HG03460 (cell line): Measurements from ENCODE around the gene IFI27.
"Not testable (repeated sequence)": the region's sequence is repeated elsewhere in the genome, so short reads cannot be mapped to it uniquely, and the experiment has no call there.

ENCODE experiments used
- ATAC-seq: cut with Tn5 transposase; IDR thresholded peaks from one replicate; pipeline ENCODE4 v1.9.1; 2021; ENCODE audit not compliant: unreplicated experiment

The IFI27 gene

DNA sequence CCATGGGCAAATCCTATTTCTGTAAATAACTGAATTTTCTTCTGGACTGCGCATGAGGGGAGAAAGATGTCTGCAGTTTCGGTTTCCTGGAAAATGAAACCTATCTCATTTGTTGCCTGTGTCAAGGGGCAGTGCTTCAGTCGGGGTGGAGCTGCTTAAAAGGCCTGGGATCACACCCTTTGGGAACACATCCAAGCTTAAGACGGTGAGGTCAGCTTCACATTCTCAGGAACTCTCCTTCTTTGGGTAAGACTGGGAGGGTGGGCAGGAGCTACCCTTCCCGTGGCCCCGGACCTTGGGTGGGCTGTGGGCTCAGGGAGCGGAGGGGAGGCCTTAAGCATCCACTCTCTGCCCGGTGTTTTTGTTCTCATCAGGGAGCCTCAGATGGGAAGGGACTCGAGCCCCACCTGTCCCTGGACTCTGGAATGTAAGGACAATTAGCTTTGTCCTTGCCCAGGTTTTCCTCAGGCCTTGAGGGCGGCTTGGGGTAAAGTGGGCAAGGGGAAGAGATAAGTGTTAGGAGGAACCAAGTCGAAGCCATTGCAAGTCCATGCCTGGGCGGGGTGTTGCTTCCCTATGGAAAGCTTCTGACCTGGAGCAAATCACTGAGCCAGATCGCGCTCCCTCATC is at the start of gene IFI27:
TSS of gene IFI27 (plus strand) at position 185 of the 630 bp plus-strand sequence.
- no peak for ATAC-seq

GRCh38 chr14:94062344-94062940 is 48.1 kb upstream of the IFI27 start:
- ATAC-seq, result no peak

GRCh38 chr14:94066089-94066676 is 44.4 kb upstream of the IFI27 start:
- no peak for ATAC-seq

- not testable (repeated sequence) for ATAC-seq
Measured at GRCh38 chr14:94072076-94072475, 38.5 kb upstream of the IFI27 start.

DNA sequence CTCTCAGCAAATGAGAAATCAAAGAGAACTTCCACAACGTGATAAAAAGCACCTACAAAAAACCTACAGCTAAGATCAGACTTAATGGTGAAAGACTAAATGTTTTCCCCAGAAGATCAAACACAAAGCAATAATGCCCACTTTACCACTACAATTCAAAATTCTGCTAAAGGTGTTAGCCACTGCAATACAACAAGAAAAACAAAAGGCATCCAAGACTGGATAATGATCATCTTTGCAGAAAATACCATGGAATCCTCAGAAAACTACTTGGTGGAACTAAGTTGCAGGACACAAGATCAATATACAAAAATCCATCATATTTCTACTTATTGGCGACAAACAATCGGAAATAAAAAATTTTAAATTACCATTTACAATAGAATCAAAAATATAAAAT is 36.0 kb upstream of the IFI27 start:
- no peak for ATAC-seq

DNA sequence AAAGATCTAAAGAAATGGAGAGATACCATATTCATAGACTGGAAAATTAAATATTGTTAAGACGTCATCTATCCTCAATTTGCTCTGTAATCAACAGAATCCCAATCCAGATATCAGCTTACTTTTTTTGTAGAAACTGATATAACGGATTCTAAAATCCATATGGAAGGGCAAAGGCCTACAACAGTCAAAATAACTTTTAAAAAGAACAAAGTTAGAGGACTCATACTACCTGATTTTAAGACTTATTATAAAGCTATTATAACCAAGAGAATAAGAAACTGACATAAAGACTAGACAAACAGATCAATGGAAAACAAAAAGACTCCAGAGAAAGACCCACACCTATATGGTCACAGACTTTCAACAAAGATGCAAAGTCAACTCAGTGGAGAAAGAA is 35.5 kb upstream of the IFI27 start:
- no peak for ATAC-seq

DNA sequence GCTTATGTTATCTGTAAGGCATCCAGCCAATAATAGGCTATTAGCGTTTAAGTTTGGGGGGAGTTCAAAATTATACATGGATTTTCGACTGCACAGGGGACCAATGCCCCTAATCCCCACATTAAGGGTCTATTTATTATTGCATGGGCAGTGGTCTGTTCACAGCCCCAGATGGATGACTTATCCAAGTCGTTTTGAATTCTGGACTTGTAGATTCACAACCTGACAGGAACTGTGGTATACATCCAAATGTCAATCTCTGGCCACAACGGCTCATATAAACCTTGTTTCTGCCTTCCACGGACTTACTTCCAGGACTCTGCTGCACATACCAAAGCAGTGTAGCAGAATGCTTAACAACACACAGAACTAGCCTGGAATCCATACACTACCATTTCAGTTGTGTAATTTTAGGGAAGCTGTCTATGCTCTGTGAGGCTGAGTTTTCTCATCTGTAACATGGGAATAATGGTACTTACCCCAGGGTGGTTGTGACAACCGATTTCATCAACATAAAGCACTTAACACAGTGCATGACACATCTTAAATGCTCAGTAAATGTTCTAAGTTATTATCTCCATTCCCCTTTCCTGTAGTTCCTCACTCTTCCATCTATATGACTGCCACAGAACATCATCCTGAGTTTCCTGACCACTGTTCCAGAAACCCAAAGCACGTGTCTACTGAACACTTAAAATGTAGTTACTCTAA is 33.3 kb upstream of the IFI27 start:
- no peak for ATAC-seq

DNA sequence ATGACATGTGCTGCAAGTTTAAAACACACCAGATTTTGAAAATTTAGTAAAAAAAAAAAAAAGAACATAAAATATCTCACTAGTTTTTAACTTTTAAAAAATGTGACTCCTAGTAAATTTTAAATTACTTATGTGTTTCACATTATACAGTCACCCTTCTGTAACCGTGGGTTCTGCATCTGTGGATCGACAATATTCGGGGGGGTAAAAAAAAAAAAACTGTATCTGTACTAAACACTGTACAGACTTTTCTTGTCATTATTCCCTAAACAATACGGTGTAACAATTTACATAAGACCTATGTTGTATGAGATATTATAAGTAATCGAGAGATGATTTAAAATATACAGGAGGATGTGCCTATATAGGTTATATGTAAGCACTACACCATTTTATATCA is 32.7 kb upstream of the IFI27 start:
- no peak for ATAC-seq

- ATAC-seq, result no peak
Measured at GRCh38 chr14:94079891-94080620, 30.5 kb upstream of the IFI27 start.

GRCh38 chr14:94080621-94081385 is 29.7 kb upstream of the IFI27 start, which contains the start of the genes DDX24 and IFI27L1:
Gene DDX24, minus strand, starts transcription at chr14:94081202. Its CDS starts 1,460 bp downstream, at chr14:94079742.
Gene IFI27L1, plus strand, starts transcription at chr14:94081310. Its CDS starts 15,628 bp downstream, at chr14:94096938.
- ATAC-seq, result peak; percentile 97

DNA sequence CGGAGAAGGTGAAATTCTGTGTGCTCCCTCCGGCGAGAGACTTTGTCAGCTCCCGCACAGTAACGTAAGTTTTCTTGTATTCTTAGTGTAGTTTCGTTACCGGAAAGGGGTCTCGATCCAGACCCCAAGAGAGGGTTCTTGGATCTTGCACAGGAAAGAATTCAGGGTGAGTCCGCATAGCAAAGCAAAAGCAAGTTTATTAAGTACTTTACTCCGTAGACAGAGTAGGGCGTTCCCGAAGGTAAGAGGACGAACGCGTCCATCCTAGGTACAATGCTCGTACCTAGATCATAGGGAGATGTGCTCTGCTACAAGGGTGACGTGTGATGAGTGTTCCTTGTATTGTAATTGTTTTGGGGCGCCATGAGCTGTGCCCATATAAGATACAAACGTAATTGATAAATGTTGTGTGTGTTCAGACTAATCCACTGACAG is 29.1 kb upstream of the IFI27 start:
- ATAC-seq, result peak; percentile 19

- ATAC-seq, result no peak
Measured at GRCh38 chr14:94087891-94088290, 22.6 kb upstream of the IFI27 start.

DNA sequence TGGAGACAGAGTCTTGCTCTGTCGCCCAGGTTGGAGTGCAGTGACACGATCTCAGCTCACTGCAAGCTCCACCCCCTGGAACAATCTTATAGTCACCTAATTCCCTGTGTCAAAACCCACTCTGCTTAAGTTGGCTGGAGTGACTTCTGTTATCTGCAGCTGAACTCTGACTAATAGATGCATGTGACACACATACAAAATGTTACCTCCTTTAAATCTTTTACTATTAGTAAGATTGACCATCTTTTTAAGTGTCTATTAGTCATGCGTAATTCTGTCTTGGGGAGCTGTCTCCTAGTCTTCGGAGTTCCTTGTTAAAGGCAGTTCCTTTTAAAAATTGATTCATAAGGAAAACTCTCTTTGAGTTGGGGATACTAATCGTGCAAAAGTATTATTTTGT is 22.0 kb upstream of the IFI27 start:
- no peak for ATAC-seq

DNA sequence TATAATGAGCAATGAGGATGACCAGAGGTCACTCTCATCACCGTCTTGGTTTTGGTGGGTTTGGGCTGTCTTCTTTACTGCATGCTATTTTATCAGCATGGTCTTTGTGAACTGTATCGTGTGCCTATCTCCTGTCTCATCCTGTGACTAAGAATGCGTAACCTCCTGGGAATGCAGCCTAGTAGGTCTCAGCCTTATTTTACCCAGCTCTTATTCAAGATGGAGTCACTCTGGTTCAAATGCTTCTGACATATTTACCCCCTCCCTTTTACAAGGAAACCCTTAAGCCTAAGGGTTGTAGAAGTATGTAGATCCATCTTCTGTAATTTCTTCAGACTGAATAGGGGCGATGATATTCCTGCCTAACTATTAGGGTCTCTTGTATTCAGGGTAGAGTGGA is 21.1 kb upstream of the IFI27 start:
- no peak for ATAC-seq

GRCh38 chr14:94093418-94093817 is 17.1 kb upstream of the IFI27 start:
- no peak for ATAC-seq

DNA sequence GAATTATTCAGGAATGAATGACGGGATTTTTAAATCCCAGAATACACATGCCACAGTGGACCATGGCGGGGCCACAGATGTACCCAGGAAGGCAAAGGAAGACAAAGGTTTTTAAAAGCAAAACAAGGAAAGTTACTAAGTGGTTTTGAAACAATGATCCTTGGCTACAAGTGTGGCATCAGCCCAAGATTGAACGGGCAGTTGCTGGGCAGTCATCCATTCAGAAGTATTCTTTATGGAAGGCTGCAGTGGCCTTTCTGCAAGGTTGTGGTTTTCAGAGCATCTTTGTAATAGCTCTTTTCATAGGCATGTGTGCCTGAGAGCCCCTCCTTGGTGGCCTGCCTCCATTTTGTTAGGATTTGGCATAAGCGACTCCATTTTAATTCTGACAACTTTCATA is 13.4 kb upstream of the IFI27 start:
- ATAC-seq, result no peak

GRCh38 chr14:94098326-94098992 is 12.1 kb upstream of the IFI27 start:
- ATAC-seq, result no peak

- no peak for ATAC-seq
Measured at GRCh38 chr14:94099006-94099405, 11.5 kb upstream of the IFI27 start.

DNA sequence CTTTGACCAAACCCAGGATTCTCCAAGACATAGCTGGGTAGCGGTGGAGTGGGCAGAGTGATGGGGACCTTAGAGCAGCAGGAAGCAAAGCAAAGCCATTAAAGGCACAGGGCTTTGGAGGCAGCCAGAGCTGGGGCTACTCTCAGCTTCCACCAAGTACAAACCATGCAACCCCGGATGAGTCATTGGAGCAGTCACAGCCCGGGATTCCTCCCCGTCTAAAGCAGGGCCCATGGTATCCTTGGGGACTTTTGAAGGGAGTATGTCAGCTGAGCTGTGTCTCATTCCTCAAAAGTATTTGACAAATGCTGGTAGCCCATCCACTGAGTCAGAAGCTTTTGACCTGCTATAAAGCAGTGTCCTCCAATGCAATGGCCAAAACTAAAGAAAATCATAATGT is 9.7 kb upstream of the IFI27 start:
- ATAC-seq, result no peak

GRCh38 chr14:94101748-94102147 is 8.8 kb upstream of the IFI27 start:
- no peak for ATAC-seq
